ENCODE measurements around the gene SYNPO.

Gene SYNPO

GRCh38 chr5:150640311-150641005 lies at the start of gene SYNPO:
Gene SYNPO (plus strand): TSS chr5:150640660. CDS start chr5:150648276, 7,616 bp downstream.
- DNase-seq (ENCODE audit: extremely low read depth, insufficient read length), result no peak
- Histone ChIP-seq H3K36me3 (ENCODE audit: control insufficient read depth, insufficient read depth, low read length) (no peaks in the 10 kb centered on the region), H3K27me3 (replicated peaks; ENCODE audit: control insufficient read depth, insufficient read depth, low read length) (no peaks in the 10 kb centered on the region), H3K4me3 (replicated peaks; ENCODE audit: low read depth, low read length) (no peak within 1 kb of the TSS)
- no peak for TF ChIP-seq CTCF (IDR thresholded peaks at IDR 0.05; ENCODE audit: insufficient read depth, low read length, poor library complexity, severe bottlenecking)

GRCh38 chr5:150590979-150591695 lies 49.3 kb upstream of the SYNPO start:
- TF ChIP-seq CTCF (IDR thresholded peaks at IDR 0.05; ENCODE audit: insufficient read depth, low read length, poor library complexity, severe bottlenecking), result no peak
- Histone ChIP-seq H3K4me3 (replicated peaks; ENCODE audit: low read depth, low read length) (no peak overlapping the region), H3K27me3 (replicated peaks; ENCODE audit: control insufficient read depth, insufficient read depth, low read length) (no peaks in the 10 kb centered on the region; the same call in 1 of the 2 replicates), H3K36me3 (ENCODE audit: control insufficient read depth, insufficient read depth, low read length) (no peaks in the 10 kb centered on the region)
- DNase-seq (ENCODE audit: extremely low read depth, insufficient read length), result no peak

GRCh38 chr5:150593593-150593992 lies 46.9 kb upstream of the SYNPO start:
- Histone ChIP-seq H3K27me3 (replicated peaks; ENCODE audit: control insufficient read depth, insufficient read depth, low read length) (no peaks in the 10 kb centered on the region; the same call in 1 of the 2 replicates), H3K36me3 (ENCODE audit: control insufficient read depth, insufficient read depth, low read length) (no peaks in the 10 kb centered on the region)
- TF ChIP-seq CTCF (IDR thresholded peaks at IDR 0.05; ENCODE audit: insufficient read depth, low read length, poor library complexity, severe bottlenecking), result no peak

GRCh38 chr5:150593996-150594395 lies 46.5 kb upstream of the SYNPO start:
- H3K27me3 ChIP-seq (replicated peaks; ENCODE audit: control insufficient read depth, insufficient read depth, low read length), result no peaks in the 10 kb centered on the region; the same call in 1 of the 2 replicates
- DNase-seq (ENCODE audit: extremely low read depth, insufficient read length), result no peak
- H3K4me3 ChIP-seq (replicated peaks; ENCODE audit: low read depth, low read length), result no peak overlapping the region
- H3K36me3 ChIP-seq (ENCODE audit: control insufficient read depth, insufficient read depth, low read length), result no peaks in the 10 kb centered on the region
- TF ChIP-seq CTCF (IDR thresholded peaks at IDR 0.05; ENCODE audit: insufficient read depth, low read length, poor library complexity, severe bottlenecking), result no peak

More at GRCh38 chr5:150593593-150593992, 46.9 kb upstream of the SYNPO start:
- no peak for DNase-seq (ENCODE audit: extremely low read depth, insufficient read length)
- H3K4me3 ChIP-seq (replicated peaks; ENCODE audit: low read depth, low read length), result no peak overlapping the region

GRCh38 chr5:150595466-150596031 lies 44.9 kb upstream of the SYNPO start:
- H3K4me3 ChIP-seq (replicated peaks; ENCODE audit: low read depth, low read length), result no peak overlapping the region
- H3K36me3 ChIP-seq (ENCODE audit: control insufficient read depth, insufficient read depth, low read length), result no peaks in the 10 kb centered on the region
- no peak for DNase-seq (ENCODE audit: extremely low read depth, insufficient read length)
- no peaks in the 10 kb centered on the region; the same call in 1 of the 2 replicates for H3K27me3 ChIP-seq (replicated peaks; ENCODE audit: control insufficient read depth, insufficient read depth, low read length)
- no peak for TF ChIP-seq CTCF (IDR thresholded peaks at IDR 0.05; ENCODE audit: insufficient read depth, low read length, poor library complexity, severe bottlenecking)
